KMS-11 (cell line): Measurements from ENCODE around the gene ILK.

Experiments used
- H2AFZ ChIP-seq: fragments of 200-600 bp; sonication (generic); 2 replicates; pipeline ENCODE4 v1.6.1; 2016; ENCODE audit warnings: antibody characterized with exemption, mixed run types, low read depth
- H3K27ac ChIP-seq: fragments of 200-600 bp; sonication (generic); 2 replicates; pipeline ENCODE4 v1.6.1; 2016; ENCODE audit warnings: mild to moderate bottlenecking, mixed run types
- H3K27me3 ChIP-seq: fragments of 200-600 bp; sonication (generic); 2 replicates; pipeline ENCODE4 v1.6.1; 2017; ENCODE audit warnings: mild to moderate bottlenecking, low read depth, mixed run types, moderate library complexity; ENCODE audit not compliant: insufficient read depth
- H3K36me3 ChIP-seq: fragments of 200-600 bp; sonication (generic); 2 replicates; pipeline ENCODE4 v1.6.1; 2017; ENCODE audit warnings: mild to moderate bottlenecking, mixed run types; ENCODE audit not compliant: insufficient read depth
- H3K4me1 ChIP-seq: fragments of 200-600 bp; sonication (generic); 2 replicates; pipeline ENCODE4 v1.6.1; 2016; ENCODE audit warnings: mild to moderate bottlenecking, low read depth, mixed run types; ENCODE audit not compliant: poor library complexity, severe bottlenecking
- H3K4me2 ChIP-seq: fragments of 200-600 bp; sonication (generic); 2 replicates; pipeline ENCODE4 v1.7.0; 2016; ENCODE audit warnings: mild to moderate bottlenecking, mixed run types
- H3K4me3 ChIP-seq: fragments of 200-600 bp; sonication (generic); IDR thresholded peaks from 2 replicates; pipeline ENCODE4 v1.6.1; 2017; ENCODE audit warnings: low read depth, low read length, mixed read lengths; ENCODE audit not compliant: insufficient read depth
- H3K79me2 ChIP-seq: fragments of 200-600 bp; sonication (generic); 2 replicates; pipeline ENCODE4 v1.6.1; 2016; ENCODE audit warnings: low read depth, mixed run types; ENCODE audit not compliant: insufficient read depth
- H3K9ac ChIP-seq: fragments of 200-600 bp; sonication (generic); 2 replicates; pipeline ENCODE4 v1.6.1; 2016; ENCODE audit warnings: mild to moderate bottlenecking, mixed run types
- H4K20me1 ChIP-seq: fragments of 200-600 bp; sonication (generic); 2 replicates; pipeline ENCODE4 v1.6.1; 2016; ENCODE audit warnings: mild to moderate bottlenecking, mixed run types; ENCODE audit not compliant: insufficient read depth
- TF ChIP-seq, protein P1 (sequence below): fragments of 200-600 bp; sonication (generic); conservative IDR thresholded peaks from 2 replicates; pipeline ENCODE4 v1.6.1; 2017; ENCODE audit warnings: low read depth, mild to moderate bottlenecking, antibody characterized with exemption, low read length, moderate library complexity, mixed read lengths

Gene ILK

GRCh38 chr11:6646071-6646470 lies 42.5 kb downstream of the ILK start:
- Histone ChIP-seq H4K20me1 (no peaks in the 10 kb centered on the region), H3K4me2 (no peak overlapping the region), H3K4me3 (no peak overlapping the region), H3K79me2 (no peaks in the 10 kb centered on the region), H3K9ac (no peak overlapping the region), H3K27ac (no peak overlapping the region), H2AFZ (no peak overlapping the region), H3K36me3 (no peaks in the 10 kb centered on the region), H3K4me1 (no peaks in the 10 kb centered on the region), H3K27me3 (no peaks in the 10 kb centered on the region)
- TF ChIP-seq, protein P1, sequence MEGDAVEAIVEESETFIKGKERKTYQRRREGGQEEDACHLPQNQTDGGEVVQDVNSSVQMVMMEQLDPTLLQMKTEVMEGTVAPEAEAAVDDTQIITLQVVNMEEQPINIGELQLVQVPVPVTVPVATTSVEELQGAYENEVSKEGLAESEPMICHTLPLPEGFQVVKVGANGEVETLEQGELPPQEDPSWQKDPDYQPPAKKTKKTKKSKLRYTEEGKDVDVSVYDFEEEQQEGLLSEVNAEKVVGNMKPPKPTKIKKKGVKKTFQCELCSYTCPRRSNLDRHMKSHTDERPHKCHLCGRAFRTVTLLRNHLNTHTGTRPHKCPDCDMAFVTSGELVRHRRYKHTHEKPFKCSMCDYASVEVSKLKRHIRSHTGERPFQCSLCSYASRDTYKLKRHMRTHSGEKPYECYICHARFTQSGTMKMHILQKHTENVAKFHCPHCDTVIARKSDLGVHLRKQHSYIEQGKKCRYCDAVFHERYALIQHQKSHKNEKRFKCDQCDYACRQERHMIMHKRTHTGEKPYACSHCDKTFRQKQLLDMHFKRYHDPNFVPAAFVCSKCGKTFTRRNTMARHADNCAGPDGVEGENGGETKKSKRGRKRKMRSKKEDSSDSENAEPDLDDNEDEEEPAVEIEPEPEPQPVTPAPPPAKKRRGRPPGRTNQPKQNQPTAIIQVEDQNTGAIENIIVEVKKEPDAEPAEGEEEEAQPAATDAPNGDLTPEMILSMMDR = no peak

- H3K79me2 ChIP-seq = no peaks in the 10 kb centered on the region
- no peak overlapping the region for H2AFZ ChIP-seq
- no peak overlapping the region for H3K27ac ChIP-seq
- no peaks in the 10 kb centered on the region for H3K27me3 ChIP-seq
- H4K20me1 ChIP-seq = no peaks in the 10 kb centered on the region
- no peak overlapping the region for H3K4me3 ChIP-seq
- H3K4me1 ChIP-seq = no peaks in the 10 kb centered on the region
- H3K4me2 ChIP-seq = no peak overlapping the region
- TF ChIP-seq, protein P1 = no peak
- no peak overlapping the region for H3K9ac ChIP-seq
- H3K36me3 ChIP-seq = no peaks in the 10 kb centered on the region
Measured at GRCh38 chr11:6646576-6646917, 43.0 kb downstream of the ILK start.

- no peak overlapping the region for H3K9ac ChIP-seq
- no peaks in the 10 kb centered on the region for H3K27me3 ChIP-seq
Measured at GRCh38 chr11:6646918-6647679, 43.5 kb downstream of the ILK start.

DNA sequence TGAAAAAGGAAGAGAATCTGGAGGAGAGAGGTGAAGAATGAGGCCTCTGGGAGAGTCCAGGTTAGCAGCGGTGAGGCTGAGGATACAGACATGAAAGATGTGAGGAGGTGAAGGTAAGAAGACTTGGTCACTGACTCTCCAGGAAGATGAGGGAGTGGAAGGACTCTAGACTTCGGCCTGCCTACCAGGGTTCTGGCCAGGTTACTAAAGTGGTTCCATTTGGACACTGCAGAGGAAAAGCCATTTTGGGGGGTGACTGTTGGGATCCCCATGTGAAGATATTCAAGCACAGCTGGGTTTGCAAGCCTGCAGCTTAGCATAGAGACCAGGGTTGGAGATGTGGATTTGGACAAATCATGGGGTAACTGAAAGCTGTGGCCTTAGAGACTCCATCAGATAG lies 44.3 kb downstream of the ILK start:
- H2AFZ ChIP-seq = no peak overlapping the region
- H3K79me2 ChIP-seq = no peaks in the 10 kb centered on the region
- H3K27ac ChIP-seq = no peak overlapping the region
- H3K4me1 ChIP-seq = no peaks in the 10 kb centered on the region
- H3K36me3 ChIP-seq = no peaks in the 10 kb centered on the region
- H3K27me3 ChIP-seq = no peaks in the 10 kb centered on the region
- H3K4me2 ChIP-seq = no peak overlapping the region
- TF ChIP-seq, protein P1 = no peak
- no peak overlapping the region for H3K9ac ChIP-seq
- no peak overlapping the region for H3K4me3 ChIP-seq
- no peaks in the 10 kb centered on the region for H4K20me1 ChIP-seq

More at GRCh38 chr11:6646918-6647679, 43.5 kb downstream of the ILK start:
- TF ChIP-seq, protein P1 = no peak
- H3K4me3 ChIP-seq = no peak overlapping the region
- H3K27ac ChIP-seq = no peak overlapping the region
- H3K36me3 ChIP-seq = no peaks in the 10 kb centered on the region
- no peak overlapping the region for H3K4me2 ChIP-seq
- H3K79me2 ChIP-seq = no peaks in the 10 kb centered on the region
- H2AFZ ChIP-seq = no peak overlapping the region
- H3K4me1 ChIP-seq = no peaks in the 10 kb centered on the region
- H4K20me1 ChIP-seq = no peaks in the 10 kb centered on the region
